A673 (cell line): ENCODE data around the gene HEATR9. TPM values are rescaled to one million over a fixed set of nuclear protein-coding genes. Genes with fewer than 3 reads are reported as not detected.

Experiments
- Bru-seq: library from RNA; stranded (reverse); fragments of 400-500 nt; gene quantifications from one replicate; lab custom pipeline; 2021; lab: Mats Ljungman, UMichigan
- BruChase-seq, 2 experiments: library from RNA; stranded (reverse); fragments of 400-500 nt; gene quantifications; one replicate each; lab custom pipeline; 2021; lab: Mats Ljungman, UMichigan
- BruUV-seq: library from RNA; stranded (reverse); fragments of 400-500 nt; replicated peaks from 2 replicates; lab custom pipeline; 2021; lab: Mats Ljungman, UMichigan
- CTCF ChIA-PET: fragments of 300-600 bp; sonication (Branson Sonifier 250); formaldehyde crosslinking; loops from one replicate; lab custom pipeline; 2022; ENCODE audit warnings: antibody characterized with exemption; lab: Charles Lee
- POLR2A ChIA-PET: fragments of 300-600 bp; sonication (Branson Sonifier 250); formaldehyde crosslinking; loops from one replicate; lab custom pipeline; 2022; ENCODE audit warnings: antibody characterized with exemption; ENCODE audit not compliant: low non-redundant PET; lab: Charles Lee
- DNase-seq: peaks from one replicate; pipeline ENCODE4 v3.0.0-alpha.2; 2015; ENCODE audit warnings: low spot score
- H3K27ac ChIP-seq: fragments of 200-600 bp; sonication (generic); 2 replicates; pipeline ENCODE4 v1.5.1; 2016; ENCODE audit warnings: mixed run types, low read depth, mild to moderate bottlenecking, mixed read lengths, antibody characterized with exemption, low read length; ENCODE audit not compliant: poor library complexity, severe bottlenecking
- H3K27me3 ChIP-seq: fragments of 200-600 bp; sonication (generic); replicated peaks from 2 replicates; pipeline ENCODE4 v1.6.1; 2017; ENCODE audit warnings: mixed run types, low read depth, mild to moderate bottlenecking, mixed read lengths, antibody characterized with exemption, low read length; ENCODE audit not compliant: insufficient read depth, poor library complexity
- H3K36me3 ChIP-seq: fragments of 200-600 bp; sonication (generic); 2 replicates; pipeline ENCODE4 v1.6.1; 2016; ENCODE audit warnings: mixed run types, mild to moderate bottlenecking, mixed read lengths, antibody characterized with exemption, low read length; ENCODE audit not compliant: insufficient read depth, poor library complexity, severe bottlenecking
- H3K4me1 ChIP-seq: fragments of 200-600 bp; sonication (generic); 2 replicates; pipeline ENCODE4 v1.6.1; 2017; ENCODE audit warnings: mixed run types, mild to moderate bottlenecking, mixed read lengths, antibody characterized with exemption, low read length; ENCODE audit not compliant: insufficient read depth, poor library complexity, severe bottlenecking
- H3K4me3 ChIP-seq: fragments of 200-600 bp; sonication (generic); 2 replicates; pipeline ENCODE4 v1.5.1; 2016; ENCODE audit warnings: low read depth, mixed run types, mild to moderate bottlenecking, mixed read lengths, low read length; ENCODE audit not compliant: poor library complexity, severe bottlenecking
- H3K9me3 ChIP-seq: fragments of 200-600 bp; sonication (generic); 2 replicates; pipeline ENCODE4 v1.6.1; 2016; ENCODE audit warnings: mixed run types, low read depth, mild to moderate bottlenecking, mixed read lengths, antibody characterized with exemption, low read length; ENCODE audit not compliant: poor library complexity, severe bottlenecking
- CTCF ChIP-seq: fragments of 300-800, 200-600 bp; sonication (generic); conservative IDR thresholded peaks from 2 replicates; pipeline ENCODE4 v1.5.1; 2017; ENCODE audit warnings: low read depth, mild to moderate bottlenecking, antibody characterized with exemption, low read length, moderate library complexity, mixed read lengths
- EZH2 ChIP-seq: fragments of 200-600 bp; sonication (generic); IDR thresholded peaks from 2 replicates; pipeline ENCODE4 v1.6.1; 2017; ENCODE audit warnings: borderline replicate concordance, low read depth, mild to moderate bottlenecking, mixed read lengths, antibody characterized with exemption, low read length; ENCODE audit not compliant: poor library complexity, severe bottlenecking
- intact Hi-C: fragments of 100-400 bp; cut with micrococcal nuclease; formaldehyde crosslinking; loops from one replicate; pipeline ENCODE4 v1.10.0; 2022; ENCODE audit not compliant: unreplicated experiment
- long read RNA-seq: library from polyadenylated mRNA; stranded (forward); transcript quantifications from one replicate; pipeline ENCODE4 v2.0.0, GENCODE V29; 2022
- total RNA-seq: library from RNA; stranded (reverse); gene quantifications from 2 replicates; pipeline ENCODE4 v1.2.3, GENCODE V29; 2021

Gene HEATR9
- total RNA-seq (not detected in 2 replicates), Bru-seq, nascent RNA (not detected), BruChase-seq, experiment 1, labeled RNA remaining after a 2-hour chase (not detected), BruChase-seq, experiment 2, labeled RNA remaining after a 6-hour chase (not detected)
- long read RNA-seq, result 0 reads

- Histone ChIP-seq H3K36me3 (no peaks in the 10 kb centered on the region), H3K4me1 (no peaks in the 10 kb centered on the region), H3K27ac (no peak within 1 kb of the TSS), H3K4me3 (no peak within 1 kb of the TSS), H3K27me3 (no peaks in the 10 kb centered on the region), H3K9me3 (no peaks in the 10 kb centered on the region)
- BruUV-seq, result no TSS peak
- TF ChIP-seq EZH2 (no peak), CTCF (no peak)
- ChIA-PET CTCF (no interaction called here), POLR2A (no interaction called here)
- no peak for DNase-seq
- intact Hi-C loops, result no loop called here
Measured at GRCh38 chr17:35868737-35869136, at the start of gene HEATR9. HEATR9 (minus strand) TSS chr17:35868891; CDS start chr17:35868742, 149 bp downstream.

- H3K36me3 ChIP-seq, result no peaks in the 10 kb centered on the region
- no peaks in the 10 kb centered on the region for H3K4me1 ChIP-seq
- DNase-seq, result no peak
- H3K27me3 ChIP-seq, result no peaks in the 10 kb centered on the region
- no TSS peak for BruUV-seq
- H3K9me3 ChIP-seq, result no peaks in the 10 kb centered on the region
- intact Hi-C loops, result no loop called here
- TF ChIP-seq EZH2 (no peak), CTCF (no peak)
- H3K27ac ChIP-seq, result no peak overlapping the region
- no peak overlapping the region for H3K4me3 ChIP-seq
- ChIA-PET CTCF (no interaction called here), POLR2A (no interaction called here)
Measured at GRCh38 chr17:35917519-35918213, 49.0 kb upstream of the HEATR9 start.

- intact Hi-C loops, result no loop called here
- POLR2A ChIA-PET, result no interaction called here
- no peak for DNase-seq
- Histone ChIP-seq H3K36me3 (no peaks in the 10 kb centered on the region), H3K9me3 (no peaks in the 10 kb centered on the region), H3K27me3 (no peaks in the 10 kb centered on the region), H3K4me1 (no peaks in the 10 kb centered on the region), H3K27ac (no peak overlapping the region), H3K4me3 (no peak overlapping the region)
- CTCF ChIA-PET, result no interaction called here
- no TSS peak for BruUV-seq
- no peak for TF ChIP-seq CTCF
- no peak for TF ChIP-seq EZH2
Measured at GRCh38 chr17:35915153-35915964, 46.7 kb upstream of the HEATR9 start.
